Measurements from ENCODE around the gene KCNK18.

KCNK18 gene

DNA sequence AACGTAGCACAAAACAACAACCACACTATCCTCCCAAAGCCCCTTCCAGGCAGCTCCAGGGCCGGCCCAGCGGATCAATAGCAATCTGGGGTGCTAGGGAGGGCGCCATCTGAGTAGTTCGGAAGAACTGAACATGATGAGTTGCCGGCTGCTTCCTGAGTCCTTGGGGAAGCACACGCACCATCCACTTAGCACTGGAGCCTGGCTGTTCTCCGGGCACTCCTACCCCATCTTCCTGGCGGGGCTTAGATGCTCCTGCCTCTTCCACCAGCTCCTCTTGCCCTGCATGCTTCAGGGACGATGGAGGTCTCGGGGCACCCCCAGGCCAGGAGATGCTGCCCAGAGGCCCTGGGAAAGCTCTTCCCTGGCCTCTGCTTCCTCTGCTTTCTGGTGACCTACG is at the start of gene KCNK18:
TSS of gene KCNK18 (plus strand) at position 301 of the 400 bp plus-strand sequence. CDS start at position 301, 0 bp downstream.
- no peak for DNase-seq

DNA sequence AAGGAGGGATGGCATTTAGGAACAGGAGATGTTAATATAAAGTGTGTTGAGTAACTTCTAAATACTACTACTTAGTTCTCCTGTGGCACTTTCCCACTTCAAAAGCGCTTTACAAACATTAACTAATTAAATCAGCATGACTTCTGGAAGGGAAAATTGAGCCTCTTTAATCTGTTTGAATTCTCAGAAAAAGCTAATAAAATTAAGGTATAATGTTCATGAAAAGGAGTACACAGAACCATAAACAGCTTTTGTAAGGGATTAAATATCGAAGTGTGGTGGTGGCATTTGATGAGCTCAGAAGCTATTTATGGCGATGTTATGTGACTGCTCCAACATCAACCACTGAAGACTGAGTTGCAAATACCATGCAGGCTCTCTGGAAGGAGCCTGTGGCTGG is 49.0 kb upstream of the KCNK18 start:
- DNase-seq, result no peak

GRCh38 chr10:117152668-117153067 is 44.6 kb upstream of the KCNK18 start:
- DNase-seq, result no peak

DNA sequence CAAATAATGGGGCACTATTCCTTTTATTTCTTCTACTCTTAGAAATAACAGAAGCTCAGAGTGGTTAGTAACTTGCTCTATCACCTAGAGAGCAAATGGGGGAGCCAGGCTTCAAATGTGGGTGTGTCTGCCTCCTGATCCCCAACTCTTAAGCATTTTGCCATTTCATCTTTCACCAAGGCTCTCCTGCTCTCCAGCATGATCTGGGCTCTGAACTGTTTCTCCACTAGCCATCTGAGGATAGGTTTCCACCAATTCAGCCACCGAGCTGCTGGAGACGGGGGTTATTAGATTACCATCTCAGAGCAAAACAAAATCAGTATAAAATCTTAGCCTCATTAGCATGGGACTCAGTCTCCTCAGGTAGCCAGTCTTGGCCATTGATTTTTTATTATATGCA is 39.0 kb upstream of the KCNK18 start:
- no peak for DNase-seq

DNA sequence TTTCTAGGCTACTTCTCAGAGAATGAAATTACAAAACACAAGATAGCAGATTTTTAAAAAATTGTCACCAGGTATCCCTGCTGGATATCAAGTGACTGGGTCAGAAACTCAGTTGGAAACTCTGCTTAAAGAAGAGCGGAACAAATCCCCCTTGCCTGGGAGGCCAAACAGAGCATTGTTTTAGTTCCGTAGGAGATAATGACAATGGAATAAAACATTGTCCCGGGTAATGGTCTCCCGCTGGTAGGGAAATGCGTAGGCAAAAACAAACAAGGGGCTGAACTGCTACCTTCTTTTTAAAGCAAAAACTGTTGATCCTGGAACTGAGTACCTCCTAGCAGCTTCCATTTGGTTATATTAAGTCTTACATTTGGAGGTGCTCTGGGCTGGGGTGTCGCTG is 37.9 kb upstream of the KCNK18 start:
- DNase-seq, result no peak

- no peak for DNase-seq
Observed at GRCh38 chr10:117160567-117160966, 36.7 kb upstream of the KCNK18 start.

GRCh38 chr10:117161386-117162033 is 35.8 kb upstream of the KCNK18 start:
- no peak for DNase-seq

- DNase-seq, result no peak
Observed at GRCh38 chr10:117162093-117163060, 34.9 kb upstream of the KCNK18 start.

DNA sequence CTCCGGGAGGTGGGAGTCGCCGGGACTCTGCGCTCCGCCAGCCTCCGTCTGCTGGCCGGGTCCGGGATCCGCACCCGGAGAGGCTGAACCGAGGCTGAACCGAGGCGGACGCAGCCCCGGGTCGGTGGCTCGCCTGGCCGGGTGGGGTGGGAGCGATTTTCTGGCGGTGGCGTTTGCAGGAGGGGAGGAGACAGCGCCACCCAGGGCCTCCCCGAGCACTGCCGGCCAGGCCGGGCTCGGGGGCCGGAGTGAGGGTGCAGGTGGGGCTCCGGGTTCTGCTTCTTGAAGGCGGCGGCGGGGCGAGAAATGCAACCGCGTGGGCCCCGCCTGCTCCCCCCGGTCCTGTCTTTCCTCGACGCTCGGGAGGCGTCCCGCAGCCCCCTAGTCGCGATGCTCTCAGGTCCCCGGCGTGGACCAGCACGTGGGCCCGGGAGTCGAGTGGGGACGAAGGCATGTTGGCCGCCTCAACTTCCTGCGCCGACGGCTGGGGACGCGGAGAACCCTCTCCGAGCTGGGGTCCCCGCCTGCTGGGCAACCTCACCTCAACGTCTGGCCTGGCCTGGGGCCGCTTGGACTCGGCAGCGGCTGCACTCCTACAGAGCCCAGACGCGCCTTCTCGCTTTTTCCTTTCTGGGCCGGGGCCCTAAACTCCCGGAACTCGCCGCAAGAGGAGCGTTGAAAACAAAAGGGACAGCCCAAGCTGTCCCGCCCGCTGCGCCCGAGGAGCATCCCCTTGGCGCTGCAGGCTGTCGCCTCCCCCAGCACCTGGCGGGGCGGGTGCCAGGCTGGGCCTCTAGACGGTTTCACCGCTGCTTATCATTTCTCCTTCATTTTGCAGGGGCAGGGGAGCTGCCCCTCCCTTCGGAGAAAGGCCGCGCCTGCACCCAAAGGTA is 34.0 kb upstream of the KCNK18 start:
- DNase-seq, result no peak

GRCh38 chr10:117163954-117164548 is 33.2 kb upstream of the KCNK18 start:
- DNase-seq, result no peak

DNA sequence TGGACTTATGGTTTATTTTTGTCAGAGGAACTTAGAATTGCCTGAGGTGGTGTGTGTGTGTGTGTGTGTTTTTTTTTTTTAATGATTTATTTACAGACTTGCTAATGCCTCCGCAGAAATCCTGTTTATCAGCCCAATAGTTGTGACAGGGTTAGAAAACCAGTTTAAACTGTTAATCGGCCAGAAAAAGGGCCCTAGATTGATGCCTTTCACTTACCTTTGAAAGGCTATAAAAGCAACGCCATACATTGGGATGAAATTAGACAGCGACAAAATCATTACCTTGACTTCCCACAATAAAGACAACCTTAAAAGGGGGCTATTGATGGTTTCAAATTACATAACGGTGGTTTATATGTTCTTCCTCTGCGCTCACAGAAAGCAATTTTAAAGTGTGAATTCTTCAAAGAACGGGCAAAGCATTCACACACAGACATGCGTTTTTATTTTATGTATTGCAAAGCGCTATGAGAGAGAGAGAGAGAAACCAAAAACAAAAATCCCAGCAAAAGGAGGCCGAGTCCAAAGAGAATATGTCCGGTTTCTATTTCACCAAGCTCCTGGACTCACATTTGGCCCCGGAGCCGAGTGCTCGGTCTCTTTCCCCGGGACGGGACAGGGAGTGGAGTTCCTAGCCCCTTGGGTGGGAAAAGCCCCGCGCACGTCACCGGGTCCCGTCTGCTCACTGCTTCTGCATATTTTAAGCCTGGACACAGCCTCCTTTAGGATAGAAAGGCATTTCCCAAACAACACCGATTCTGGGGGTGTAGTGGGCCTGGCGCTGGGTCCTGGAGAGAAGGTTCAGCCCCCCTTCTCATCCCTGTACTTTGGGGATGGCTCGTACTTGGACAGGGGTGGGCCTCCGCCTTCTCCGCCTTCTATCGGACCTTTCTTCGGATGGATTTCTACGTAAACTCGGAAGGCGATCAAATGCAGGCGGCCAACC is 32.4 kb upstream of the KCNK18 start:
- no peak for DNase-seq

GRCh38 chr10:117165538-117166417 is 31.5 kb upstream of the KCNK18 start:
- peak; percentile 57 for DNase-seq

DNA sequence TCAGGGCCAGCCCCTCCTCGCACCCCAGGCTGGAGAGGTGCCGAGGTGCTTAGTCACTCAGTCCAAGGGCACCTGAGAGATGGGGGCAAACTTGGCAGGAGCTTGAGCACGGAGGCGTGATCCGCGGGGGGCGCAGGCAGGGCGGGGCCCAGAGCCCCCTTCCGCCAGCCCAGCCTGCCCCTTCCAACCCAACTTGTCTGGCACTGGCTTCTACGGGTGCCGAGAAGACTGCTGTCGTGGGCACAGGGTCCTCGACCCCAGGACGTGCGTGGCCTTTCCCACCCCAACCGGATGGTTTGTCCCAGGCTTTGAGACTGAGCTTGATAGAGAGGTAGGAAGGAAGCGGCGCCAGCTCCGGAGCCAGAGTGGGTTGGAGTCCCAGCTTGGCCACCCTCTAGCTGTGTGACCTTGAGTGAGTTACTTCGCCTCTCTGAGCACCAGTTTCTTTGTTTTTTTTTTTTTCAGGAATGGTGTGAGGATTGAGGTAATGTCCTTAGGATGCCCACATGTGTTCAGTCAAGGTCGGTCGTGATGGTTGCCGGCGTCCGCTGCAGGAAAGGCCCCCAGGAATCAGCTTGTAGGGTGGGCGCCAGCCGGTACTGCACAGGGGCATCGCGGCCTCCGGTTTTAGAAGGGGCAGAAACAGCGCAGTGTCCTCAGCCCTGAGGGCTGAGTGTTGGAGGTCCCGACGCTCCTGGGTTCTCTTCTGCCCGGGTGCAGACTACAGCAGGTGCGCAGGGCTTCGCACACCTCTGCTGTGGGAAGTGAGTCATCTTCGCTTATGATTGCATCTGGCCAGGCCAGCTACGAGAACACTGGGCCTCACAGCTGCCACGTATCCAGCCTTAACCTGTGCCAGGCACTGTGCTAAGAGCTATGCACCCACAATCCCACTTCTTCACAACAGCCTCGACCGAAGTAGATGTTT is 30.6 kb upstream of the KCNK18 start:
- peak; percentile 51 for DNase-seq

DNA sequence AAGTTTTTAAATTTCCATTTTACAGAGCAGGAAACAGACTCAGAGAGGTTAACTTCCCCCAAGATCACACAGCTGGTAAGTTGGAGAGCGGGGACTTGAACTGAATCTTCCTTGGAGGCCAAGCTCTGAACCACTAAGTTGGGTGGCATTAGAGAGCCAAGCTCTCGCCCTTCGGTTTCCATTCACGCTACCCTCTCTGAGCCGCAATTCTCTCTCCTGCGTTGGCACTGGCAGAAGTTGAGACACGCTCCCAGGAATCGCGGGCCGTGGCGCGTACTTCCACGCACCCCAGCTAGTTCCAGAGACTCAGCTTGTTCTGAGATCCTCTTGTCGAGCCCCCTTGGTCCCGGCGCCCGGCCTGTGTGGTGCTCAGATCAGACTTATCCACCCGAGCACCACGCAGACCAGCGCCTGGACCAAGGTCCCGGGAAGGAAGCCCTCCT is 29.9 kb upstream of the KCNK18 start:
- no peak for DNase-seq

DNA sequence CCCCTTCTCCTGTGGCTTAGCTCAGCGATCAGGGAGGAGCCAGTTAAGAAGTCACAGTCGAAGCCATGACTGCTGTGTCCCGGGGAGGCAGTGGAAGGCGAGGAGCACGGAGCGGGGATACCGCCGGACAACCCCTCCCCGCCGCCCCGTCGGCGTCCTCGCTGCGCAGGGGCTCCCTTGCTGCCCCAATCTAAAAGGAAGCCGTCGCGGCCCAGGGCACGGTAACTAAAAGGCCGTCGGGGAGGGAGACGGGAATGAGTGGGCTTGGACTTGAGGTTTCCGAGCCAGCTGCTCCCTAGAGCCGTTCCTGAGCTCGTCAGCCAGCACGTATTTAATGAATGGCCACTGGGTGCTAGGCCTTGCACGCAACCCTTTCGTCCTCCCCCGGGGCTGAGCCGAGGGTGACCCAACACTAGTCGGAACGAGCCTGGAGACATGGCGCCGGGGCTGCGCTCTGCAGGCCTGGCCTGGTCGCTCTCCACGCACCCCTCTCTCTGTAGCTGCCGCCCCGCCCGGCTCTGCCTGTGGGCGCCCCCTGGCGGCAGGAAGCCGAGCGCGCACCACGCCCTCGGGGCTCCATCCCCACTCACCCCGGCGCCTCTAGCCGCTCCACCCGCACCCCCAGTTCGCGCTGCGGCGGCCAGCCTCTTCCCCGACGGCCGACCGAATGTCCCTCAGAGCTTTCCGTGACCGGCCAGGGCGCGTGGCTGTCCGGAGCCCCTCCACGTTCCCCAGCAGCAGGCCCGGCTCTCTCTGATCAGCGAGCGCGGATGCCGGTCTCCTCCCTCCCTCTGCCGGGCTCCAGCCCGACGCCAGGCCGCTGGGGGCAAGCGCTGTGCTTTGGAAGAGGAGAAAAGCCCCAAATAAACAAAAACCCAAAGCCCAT is 29.3 kb upstream of the KCNK18 start:
- DNase-seq, result peak; percentile 50

DNA sequence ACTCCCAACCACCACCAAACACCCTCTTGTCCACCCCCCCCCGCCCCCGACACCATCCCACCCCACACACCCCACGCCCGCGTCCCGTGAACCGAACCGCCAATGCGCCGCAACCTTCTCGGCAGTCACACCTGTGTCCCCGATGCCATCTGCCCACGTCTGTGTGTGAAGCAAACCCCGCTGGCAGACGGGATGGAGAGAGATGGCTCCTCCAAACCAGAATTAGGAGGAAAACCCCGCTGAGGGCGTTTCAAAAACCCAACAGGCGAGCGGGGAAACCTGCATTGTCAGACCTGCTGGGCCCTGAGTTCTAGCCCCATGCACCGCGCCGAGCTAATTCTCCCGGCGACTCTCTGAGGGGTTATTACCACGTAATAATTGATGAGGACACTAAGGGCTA is 28.6 kb upstream of the KCNK18 start:
- no peak for DNase-seq

- no peak for DNase-seq
Observed at GRCh38 chr10:117169480-117169879, 27.8 kb upstream of the KCNK18 start.

DNA sequence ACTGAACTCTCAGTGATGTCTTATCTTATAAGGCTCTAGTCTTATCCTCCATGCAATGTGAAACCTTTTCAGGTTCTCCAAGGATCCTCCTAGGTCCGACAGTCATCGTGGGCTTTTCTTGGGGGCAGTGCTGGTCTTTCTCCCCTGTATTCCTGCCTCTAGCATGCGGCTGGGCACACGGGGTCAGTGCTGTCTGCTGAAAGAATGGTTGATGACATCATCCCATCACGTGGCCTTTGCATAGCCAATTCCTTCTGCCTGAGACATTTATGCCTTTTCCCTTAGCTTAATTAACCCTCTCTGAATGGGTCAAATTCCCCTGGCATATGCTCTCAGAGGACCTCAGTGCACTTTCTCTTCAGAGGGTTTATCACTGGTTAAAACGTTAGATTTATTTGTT is 27.0 kb upstream of the KCNK18 start:
- DNase-seq, result no peak
